Ishikawa (cell line): ENCODE data around the gene BSG.

ENCODE experiments used
- CEBPB ChIP-seq: IDR thresholded peaks from 2 replicates; pipeline ENCODE4 v1.6.1; 2012
- CREB1 ChIP-seq: IDR thresholded peaks from 2 replicates; pipeline ENCODE4 v1.6.1; 2012; ENCODE audit warnings: low read depth
- EGR1 ChIP-seq: IDR thresholded peaks from 2 replicates; pipeline ENCODE4 v1.6.1; 2012
- EP300 ChIP-seq: IDR thresholded peaks from 2 replicates; pipeline ENCODE4 v1.6.1; 2012; ENCODE audit warnings: borderline replicate concordance
- FOXM1 ChIP-seq: IDR thresholded peaks from 2 replicates; pipeline ENCODE4 v1.6.1; 2012; ENCODE audit warnings: low read depth, borderline replicate concordance
- NFIC ChIP-seq: IDR thresholded peaks from 2 replicates; pipeline ENCODE4 v1.6.1; 2012
- RAD21 ChIP-seq: IDR thresholded peaks from 2 replicates; pipeline ENCODE4 v1.6.1; 2012; ENCODE audit warnings: low read depth
- TAF1 ChIP-seq: IDR thresholded peaks from 2 replicates; pipeline ENCODE4 v1.6.1; 2012; ENCODE audit warnings: low read depth, mild to moderate bottlenecking
- TCF12 ChIP-seq: IDR thresholded peaks from 2 replicates; pipeline ENCODE4 v1.6.1; 2012; ENCODE audit warnings: low read depth
- TEAD4 ChIP-seq: IDR thresholded peaks from 2 replicates; pipeline ENCODE4 v1.6.1; 2012
- YY1 ChIP-seq: IDR thresholded peaks from 2 replicates; pipeline ENCODE4 v1.6.1; 2012; ENCODE audit warnings: low read depth
- ZBTB7A ChIP-seq: IDR thresholded peaks from 2 replicates; pipeline ENCODE4 v1.6.1; 2012; ENCODE audit warnings: low read depth
- TF ChIP-seq, protein P1 (sequence below): IDR thresholded peaks from 2 replicates; pipeline ENCODE4 v1.6.1; 2012
- TF ChIP-seq, protein P2 (sequence below): IDR thresholded peaks from 2 replicates; pipeline ENCODE4 v1.6.1; 2012; ENCODE audit warnings: low read depth, mild to moderate bottlenecking
- TF ChIP-seq, protein P3 (sequence below): IDR thresholded peaks from 2 replicates; pipeline ENCODE4 v1.6.1; 2012

BSG gene

DNA sequence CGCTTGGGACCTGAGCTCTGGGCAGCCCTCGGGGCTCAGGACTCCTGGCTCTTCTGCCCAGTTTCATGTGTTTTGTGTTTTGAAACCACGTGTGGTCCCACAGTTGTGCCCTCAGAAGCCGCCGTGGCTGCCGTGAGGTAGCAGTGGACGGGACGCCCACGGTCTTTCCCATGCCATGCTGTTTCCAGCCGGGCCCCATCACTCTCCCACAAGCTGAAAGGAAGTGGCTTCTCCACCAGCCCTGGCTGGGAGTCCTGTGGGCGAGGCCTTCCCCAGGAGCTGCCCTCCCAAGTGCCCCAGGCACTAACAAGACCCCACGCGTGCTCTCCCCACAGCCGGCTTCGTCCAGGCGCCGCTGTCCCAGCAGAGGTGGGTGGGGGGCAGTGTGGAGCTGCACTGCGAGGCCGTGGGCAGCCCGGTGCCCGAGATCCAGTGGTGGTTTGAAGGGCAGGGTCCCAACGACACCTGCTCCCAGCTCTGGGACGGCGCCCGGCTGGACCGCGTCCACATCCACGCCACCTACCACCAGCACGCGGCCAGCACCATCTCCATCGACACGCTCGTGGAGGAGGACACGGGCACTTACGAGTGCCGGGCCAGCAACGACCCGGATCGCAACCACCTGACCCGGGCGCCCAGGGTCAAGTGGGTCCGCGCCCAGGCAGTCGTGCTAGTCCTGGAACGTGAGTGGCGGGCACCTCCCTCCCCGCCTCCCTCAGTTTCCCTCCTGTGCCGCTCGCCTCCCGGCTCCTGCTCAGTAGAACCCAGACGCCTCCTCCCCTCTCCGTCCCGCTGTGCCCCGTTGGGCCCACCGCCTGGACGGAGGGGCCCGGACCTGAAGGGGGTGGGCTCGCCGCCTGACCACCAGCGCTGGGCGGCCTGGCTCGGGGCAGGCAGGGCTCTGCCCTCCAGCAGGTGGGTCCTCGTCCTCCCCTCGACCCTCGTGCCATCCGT, 5.3 kb downstream of the BSG start:
- no peak for TF ChIP-seq ZBTB7A

DNA sequence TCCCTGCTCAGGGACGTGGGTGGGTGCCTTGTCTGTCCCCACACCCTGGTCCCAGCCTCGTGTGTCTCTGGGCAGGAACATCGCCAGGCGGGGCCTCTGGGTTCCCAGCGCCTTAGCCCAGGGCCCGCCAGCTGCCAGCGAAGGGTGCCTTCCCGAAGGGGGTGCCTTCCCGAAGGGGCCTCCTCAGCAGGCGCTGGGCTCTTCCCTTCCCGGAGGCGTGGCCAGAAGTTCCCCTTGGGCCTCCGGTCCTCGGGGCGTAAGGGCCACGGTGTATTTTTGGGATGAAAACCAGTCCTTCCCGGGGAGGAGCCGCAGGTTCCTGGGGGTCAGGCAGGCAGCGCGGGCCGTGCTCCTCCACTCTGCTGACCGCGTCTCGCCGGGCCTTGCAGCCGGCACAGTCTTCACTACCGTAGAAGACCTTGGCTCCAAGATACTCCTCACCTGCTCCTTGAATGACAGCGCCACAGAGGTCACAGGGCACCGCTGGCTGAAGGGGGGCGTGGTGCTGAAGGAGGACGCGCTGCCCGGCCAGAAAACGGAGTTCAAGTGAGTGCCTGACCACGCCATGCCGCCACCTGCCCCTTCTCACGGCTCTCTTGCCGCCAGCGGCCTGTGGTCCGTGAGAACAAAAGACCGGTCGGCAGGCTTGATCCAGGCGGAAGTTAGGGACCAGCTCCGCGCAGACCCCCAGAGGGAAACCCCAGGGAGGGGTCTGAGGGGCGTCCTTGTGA, 6.9 kb downstream of the BSG start:
- TF ChIP-seq TAF1 (no peak), CREB1 (no peak), RAD21 (no peak), TCF12 (no peak), ZBTB7A (no peak), FOXM1 (no peak)
- TF ChIP-seq, protein P1, sequence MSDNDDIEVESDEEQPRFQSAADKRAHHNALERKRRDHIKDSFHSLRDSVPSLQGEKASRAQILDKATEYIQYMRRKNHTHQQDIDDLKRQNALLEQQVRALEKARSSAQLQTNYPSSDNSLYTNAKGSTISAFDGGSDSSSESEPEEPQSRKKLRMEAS, result no peak
- TF ChIP-seq, protein P2, sequence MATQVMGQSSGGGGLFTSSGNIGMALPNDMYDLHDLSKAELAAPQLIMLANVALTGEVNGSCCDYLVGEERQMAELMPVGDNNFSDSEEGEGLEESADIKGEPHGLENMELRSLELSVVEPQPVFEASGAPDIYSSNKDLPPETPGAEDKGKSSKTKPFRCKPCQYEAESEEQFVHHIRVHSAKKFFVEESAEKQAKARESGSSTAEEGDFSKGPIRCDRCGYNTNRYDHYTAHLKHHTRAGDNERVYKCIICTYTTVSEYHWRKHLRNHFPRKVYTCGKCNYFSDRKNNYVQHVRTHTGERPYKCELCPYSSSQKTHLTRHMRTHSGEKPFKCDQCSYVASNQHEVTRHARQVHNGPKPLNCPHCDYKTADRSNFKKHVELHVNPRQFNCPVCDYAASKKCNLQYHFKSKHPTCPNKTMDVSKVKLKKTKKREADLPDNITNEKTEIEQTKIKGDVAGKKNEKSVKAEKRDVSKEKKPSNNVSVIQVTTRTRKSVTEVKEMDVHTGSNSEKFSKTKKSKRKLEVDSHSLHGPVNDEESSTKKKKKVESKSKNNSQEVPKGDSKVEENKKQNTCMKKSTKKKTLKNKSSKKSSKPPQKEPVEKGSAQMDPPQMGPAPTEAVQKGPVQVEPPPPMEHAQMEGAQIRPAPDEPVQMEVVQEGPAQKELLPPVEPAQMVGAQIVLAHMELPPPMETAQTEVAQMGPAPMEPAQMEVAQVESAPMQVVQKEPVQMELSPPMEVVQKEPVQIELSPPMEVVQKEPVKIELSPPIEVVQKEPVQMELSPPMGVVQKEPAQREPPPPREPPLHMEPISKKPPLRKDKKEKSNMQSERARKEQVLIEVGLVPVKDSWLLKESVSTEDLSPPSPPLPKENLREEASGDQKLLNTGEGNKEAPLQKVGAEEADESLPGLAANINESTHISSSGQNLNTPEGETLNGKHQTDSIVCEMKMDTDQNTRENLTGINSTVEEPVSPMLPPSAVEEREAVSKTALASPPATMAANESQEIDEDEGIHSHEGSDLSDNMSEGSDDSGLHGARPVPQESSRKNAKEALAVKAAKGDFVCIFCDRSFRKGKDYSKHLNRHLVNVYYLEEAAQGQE, result no peak

DNA sequence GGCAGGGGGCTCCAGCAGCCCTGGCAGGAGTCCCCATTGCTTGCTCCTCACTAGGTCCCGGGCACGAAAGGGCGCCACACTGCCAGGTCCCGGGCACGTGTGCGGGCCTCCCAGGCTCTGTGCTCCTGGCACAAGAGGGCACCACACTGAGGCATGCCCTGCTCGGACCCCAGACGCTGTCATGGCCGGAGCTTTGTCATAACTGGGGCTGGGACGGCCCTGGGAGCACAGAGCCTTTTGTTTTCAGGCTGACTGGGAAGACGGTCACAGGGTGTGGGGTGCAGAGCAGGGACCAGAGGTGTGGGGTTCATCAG, 7.4 kb downstream of the BSG start:
- no peak for TF ChIP-seq FOXM1
- TF ChIP-seq, protein P1, result no peak
- TF ChIP-seq, protein P2, result no peak
- TF ChIP-seq TCF12, result no peak
- TF ChIP-seq YY1, result no peak
- TF ChIP-seq, protein P3, sequence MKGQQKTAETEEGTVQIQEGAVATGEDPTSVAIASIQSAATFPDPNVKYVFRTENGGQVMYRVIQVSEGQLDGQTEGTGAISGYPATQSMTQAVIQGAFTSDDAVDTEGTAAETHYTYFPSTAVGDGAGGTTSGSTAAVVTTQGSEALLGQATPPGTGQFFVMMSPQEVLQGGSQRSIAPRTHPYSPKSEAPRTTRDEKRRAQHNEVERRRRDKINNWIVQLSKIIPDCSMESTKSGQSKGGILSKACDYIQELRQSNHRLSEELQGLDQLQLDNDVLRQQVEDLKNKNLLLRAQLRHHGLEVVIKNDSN, result no peak
- TF ChIP-seq TAF1, result no peak
- TF ChIP-seq TEAD4, result no peak
- TF ChIP-seq CEBPB, result no peak
- no peak for TF ChIP-seq CREB1
- TF ChIP-seq RAD21, result no peak
- no peak for TF ChIP-seq EGR1
- TF ChIP-seq EP300, result no peak
- no peak for TF ChIP-seq NFIC
- no peak for TF ChIP-seq ZBTB7A

DNA sequence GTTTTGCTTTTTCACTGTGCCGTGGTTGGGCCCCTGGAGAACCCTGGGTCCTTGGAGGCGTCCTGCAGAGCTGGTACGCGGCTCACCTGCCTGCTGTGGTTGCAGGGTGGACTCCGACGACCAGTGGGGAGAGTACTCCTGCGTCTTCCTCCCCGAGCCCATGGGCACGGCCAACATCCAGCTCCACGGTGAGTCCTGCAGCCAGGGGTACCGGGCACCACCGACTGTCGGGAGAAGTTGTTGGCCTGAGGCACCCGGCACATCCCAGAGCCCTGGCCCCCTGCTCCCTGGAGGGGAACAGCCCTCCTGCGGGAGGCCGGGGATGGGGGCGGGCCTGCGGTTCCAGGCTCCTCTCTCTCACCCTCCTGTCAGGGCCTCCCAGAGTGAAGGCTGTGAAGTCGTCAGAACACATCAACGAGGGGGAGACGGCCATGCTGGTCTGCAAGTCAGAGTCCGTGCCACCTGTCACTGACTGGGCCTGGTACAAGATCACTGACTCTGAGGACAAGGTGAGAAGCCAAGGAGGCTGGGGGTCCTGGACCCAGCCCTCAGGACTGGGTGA, 8.0 kb downstream of the BSG start:
- no peak for TF ChIP-seq EGR1
- TF ChIP-seq RAD21, result no peak
- no peak for TF ChIP-seq TEAD4
- TF ChIP-seq CREB1, result no peak
- TF ChIP-seq, protein P3, result no peak
- TF ChIP-seq FOXM1, result no peak
- TF ChIP-seq EP300, result no peak
- TF ChIP-seq, protein P1, result no peak
- TF ChIP-seq, protein P2, result no peak
- TF ChIP-seq NFIC, result no peak
- no peak for TF ChIP-seq TAF1
- no peak for TF ChIP-seq TCF12
- no peak for TF ChIP-seq ZBTB7A
